K562 (cell line): ENCODE measurements around the gene OSBPL7. TPM values are rescaled to one million over a fixed set of nuclear protein-coding genes. Genes with fewer than 3 reads are reported as not detected.

Experiments used
- AFF1 ChIP-seq, 2 experiments: fragments of 450-650 bp; IDR thresholded peaks; 2 replicates each; pipeline ENCODE4 v1.6.1; 2018; ENCODE audit warnings: mild to moderate bottlenecking in 2 of 2, low read depth in 1 of 2; ENCODE audit not compliant: partially characterized antibody in 2 of 2
- CXXC5 ChIP-seq: fragments of 250-450 bp; sonication (Bioruptor Pico); IDR thresholded peaks from 2 replicates; pipeline ENCODE4 v1.8.0; 2022; ENCODE audit warnings: inconsistent platforms, mild to moderate bottlenecking, moderate library complexity
- E2F4 ChIP-seq: sonication (generic); formaldehyde crosslinking; IDR thresholded peaks from 2 replicates; pipeline ENCODE4 v1.8.0; 2022; ENCODE audit warnings: mild to moderate bottlenecking, low read depth, missing genetic modification reagents
- NR2C2 ChIP-seq, 2 experiments: fragments of 200-800 bp in 1 of 2; sonication (Bioruptor generic) in 1 of 2; sonication (generic) in 1 of 2; formaldehyde crosslinking in 1 of 2; IDR thresholded peaks; 2 replicates each; pipeline versions ENCODE4 v1.6.1 to v1.8.0; 2016 to 2022; ENCODE audit warnings: mild to moderate bottlenecking in 1 of 2, missing compliant biosample characterization in 1 of 2, missing genetic modification characterization in 1 of 2, missing genetic modification reagents in 1 of 2
- TAF15 ChIP-seq: fragments of 200-400 bp; formaldehyde crosslinking; IDR thresholded peaks from 2 replicates; pipeline ENCODE4 v1.6.1; 2017; ENCODE audit warnings: mild to moderate bottlenecking, low read depth, low read length, moderate library complexity
- TRIM24 ChIP-seq, 2 experiments: fragments of 450-650 bp; IDR thresholded peaks; 2 replicates each; pipeline ENCODE4 v1.6.1; 2016
- VEZF1 ChIP-seq: fragments of 200-800 bp; sonication (Bioruptor generic); IDR thresholded peaks from 2 replicates; pipeline ENCODE4 v1.6.1; 2017; ENCODE audit warnings: missing genetic modification characterization, missing compliant biosample characterization
- ZC3H4 ChIP-seq: sonication (generic); formaldehyde crosslinking; IDR thresholded peaks from 2 replicates; pipeline ENCODE4 v1.9.0; 2021; ENCODE audit warnings: missing genetic modification reagents, borderline replicate concordance
- ZNF140 ChIP-seq: fragments of 250-450 bp; sonication (Bioruptor Pico); IDR thresholded peaks from 2 replicates; pipeline ENCODE4 v1.8.0; 2021; ENCODE audit warnings: moderate library complexity, mild to moderate bottlenecking, inconsistent platforms
- polyA plus RNA-seq, 8 experiments: library from polyadenylated mRNA; depleted of rRNA in 4 of 8; stranded (reverse) in 5 of 8; unstranded in 3 of 8; fragments of >200 nt; fragmentation: Nextera tagmentation in 2 of 8; fragmentation: Illumina TruSeq in 1 of 8; extraction: Ambion mirVana in 2 of 8; extraction: Trizol in 1 of 8; gene quantifications; 2 replicates each; pipeline versions ENCODE4 v1.2.1 to v1.2.3, GENCODE V29; 2011 to 2014; ENCODE audit warnings: inconsistent platforms in 1 of 8, missing spikeins in 1 of 8
- total RNA-seq, 7 experiments: library from RNA; depleted of rRNA in 6 of 7; stranded (reverse); fragments of >200 nt in 6 of 7; fragmentation: Illumina TruSeq in 2 of 7; extraction: Trizol in 2 of 7; gene quantifications; 2 replicates each; pipeline versions ENCODE4 v1.2.1 to v1.2.3, GENCODE V29; 2011 to 2021; ENCODE audit warnings: low replicate concordance in 1 of 7
- TF ChIP-seq, protein P1 (sequence below): sonication (generic); formaldehyde crosslinking; IDR thresholded peaks from 2 replicates; pipeline ENCODE4 v1.8.0; 2022; ENCODE audit warnings: mild to moderate bottlenecking, missing genetic modification reagents

Gene OSBPL7
- total and polyA plus RNA-seq, 9 of the 15 experiments (the other 6 are each of a cell fraction or from before 2014, with no cell fraction given) = 0.32 to 11.9 (median 5.8) TPM

- TF ChIP-seq AFF1 (IDR thresholded peaks at IDR 0.05; ENCODE audit: low read depth in 1 of 2, partially characterized antibody in 2 of 2) = peak in 1 of 2 experiments; percentile 83
- no peak for TF ChIP-seq ZC3H4 (CRISPR knock-in tag)
- TF ChIP-seq, protein P1, sequence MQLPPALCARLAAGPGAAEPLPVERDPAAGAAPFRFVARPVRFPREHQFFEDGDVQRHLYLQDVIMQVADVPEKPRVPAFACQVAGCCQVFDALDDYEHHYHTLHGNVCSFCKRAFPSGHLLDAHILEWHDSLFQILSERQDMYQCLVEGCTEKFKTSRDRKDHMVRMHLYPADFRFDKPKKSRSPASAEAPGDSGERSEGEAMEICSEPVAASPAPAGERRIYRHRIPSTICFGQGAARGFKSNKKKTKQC (CRISPR knock-in tag) = peak; percentile 91
- 0 out of 2 replicates have a peak, but pooled peaks have one; percentile 48 for TF ChIP-seq NR2C2 (CRISPR knock-in tag; IDR thresholded peaks at IDR 0.05)
- TF ChIP-seq NR2C2 (tag; IDR thresholded peaks at IDR 0.05) = no peak
- no peak for TF ChIP-seq TRIM24 (IDR thresholded peaks at IDR 0.05)
- TF ChIP-seq VEZF1 (CRISPR knock-in tag) = no peak
- TF ChIP-seq TAF15 = no peak
- peak; percentile 14; the same call in 1 of the 2 replicates for TF ChIP-seq CXXC5 (CRISPR knock-in tag)
- TF ChIP-seq E2F4 (CRISPR knock-in tag) = 0 out of 2 replicates have a peak, but pooled peaks have one; percentile 48
- no peak for TF ChIP-seq ZNF140 (CRISPR knock-in tag)
Measured at GRCh38 chr17:47785538-47786123, 36.0 kb downstream of the OSBPL7 start (continued).
